ENCODE measurements around the gene PHF3.

DNA sequence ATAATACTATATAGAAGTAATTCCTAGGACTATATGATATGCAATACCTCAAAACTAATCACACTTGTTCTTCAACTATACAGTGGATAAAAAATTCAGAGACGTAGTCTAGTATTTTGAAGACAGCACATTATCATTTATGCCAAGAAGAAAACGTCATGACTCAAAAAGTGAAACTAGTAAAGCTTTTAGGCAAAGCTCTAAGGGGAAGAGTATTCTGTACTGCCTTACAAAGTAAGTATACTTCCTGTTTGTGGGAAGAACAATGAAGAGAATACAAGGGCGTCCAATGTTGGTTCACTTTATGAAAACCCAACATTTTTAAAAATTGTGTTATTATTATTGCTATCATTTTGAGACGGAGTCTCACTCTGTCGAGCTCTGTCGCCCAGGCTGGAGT is 35.5 kb upstream of the PHF3 start:
- TF ChIP-seq POLR2A (IDR thresholded peaks at IDR 0.05; ENCODE audit: low read depth, low read length) (no peak), POLR2AphosphoS5 (IDR thresholded peaks at IDR 0.05; ENCODE audit: low read depth, low read length) (no peak)

Data from GM12892 (cell line).